ENCODE measurements around the gene LIPN.

The LIPN gene

GRCh38 chr10:88754287-88754686 is 5.5 kb upstream of the LIPN start:
- no peak for TF ChIP-seq CTCF (IDR thresholded peaks at IDR 0.05; ENCODE audit: low read depth, low read length, missing control alignments)
- peak; percentile 72 for DNase-seq (ENCODE audit: extremely low read depth, low read depth)
- no peak overlapping the region for H3K4me3 ChIP-seq (replicated peaks; ENCODE audit: low read depth, low read length)

GRCh38 chr10:88755753-88756152 is 4.1 kb upstream of the LIPN start:
- DNase-seq (ENCODE audit: extremely low read depth, low read depth) = no peak
- TF ChIP-seq CTCF (IDR thresholded peaks at IDR 0.05; ENCODE audit: low read depth, low read length, missing control alignments) = no peak
- H3K4me3 ChIP-seq (replicated peaks; ENCODE audit: low read depth, low read length) = no peak overlapping the region

GRCh38 chr10:88756660-88757059 is 3.2 kb upstream of the LIPN start:
- DNase-seq (ENCODE audit: extremely low read depth, low read depth) = no peak
- TF ChIP-seq CTCF (IDR thresholded peaks at IDR 0.05; ENCODE audit: low read depth, low read length, missing control alignments) = no peak
- no peak overlapping the region for H3K4me3 ChIP-seq (replicated peaks; ENCODE audit: low read depth, low read length)

GRCh38 chr10:88762906-88763305 is 3.1 kb downstream of the LIPN start:
- no peak overlapping the region for H3K4me3 ChIP-seq (replicated peaks; ENCODE audit: low read depth, low read length)
- TF ChIP-seq CTCF (IDR thresholded peaks at IDR 0.05; ENCODE audit: low read depth, low read length, missing control alignments) = no peak
- no peak for DNase-seq (ENCODE audit: extremely low read depth, low read depth)

- no peak overlapping the region for H3K4me3 ChIP-seq (replicated peaks; ENCODE audit: low read depth, low read length)
- no peak for DNase-seq (ENCODE audit: extremely low read depth, low read depth)
- no peak for TF ChIP-seq CTCF (IDR thresholded peaks at IDR 0.05; ENCODE audit: low read depth, low read length, missing control alignments)
Measured at GRCh38 chr10:88763441-88763840, 3.6 kb downstream of the LIPN start.

- DNase-seq (ENCODE audit: extremely low read depth, low read depth) = no peak
- no peak overlapping the region for H3K4me3 ChIP-seq (replicated peaks; ENCODE audit: low read depth, low read length)
- no peak for TF ChIP-seq CTCF (IDR thresholded peaks at IDR 0.05; ENCODE audit: low read depth, low read length, missing control alignments)
Measured at GRCh38 chr10:88764110-88764509, 4.3 kb downstream of the LIPN start.

- H3K4me3 ChIP-seq (replicated peaks; ENCODE audit: low read depth, low read length) = no peak overlapping the region
- TF ChIP-seq CTCF (IDR thresholded peaks at IDR 0.05; ENCODE audit: low read depth, low read length, missing control alignments) = no peak
- no peak for DNase-seq (ENCODE audit: extremely low read depth, low read depth)
Measured at GRCh38 chr10:88765816-88766215, 6.0 kb downstream of the LIPN start.
